GM23338 (cell line): ENCODE data around the gene PPP1R13L. TPM values are rescaled to one million over a fixed set of nuclear protein-coding genes. Genes with fewer than 3 reads are reported as not detected.
"Not testable (repeated sequence)": the region's sequence is repeated elsewhere in the genome, so short reads cannot be mapped to it uniquely, and the experiment has no call there.

Experiments
- ATAC-seq: fragments of 200-7000 bp; cut with Tn5 transposase; 3 replicates; pipeline ENCODE4 v1.9.1; 2020
- DNase-seq: peaks from one replicate; pipeline ENCODE4 v3.0.0-alpha.2; 2015; ENCODE audit warnings: low spot score
- H2AFZ ChIP-seq: fragments of 200-600 bp; sonication (generic); 2 replicates; pipeline ENCODE4 v1.8.0; 2016; ENCODE audit warnings: antibody characterized with exemption, mild to moderate bottlenecking, moderate library complexity
- H3F3A ChIP-seq: fragments of 200-600 bp; sonication (generic); replicated peaks from 2 replicates; pipeline ENCODE4 v1.8.0; 2017; ENCODE audit warnings: antibody characterized with exemption, mixed run types, low read depth
- H3K27ac ChIP-seq: fragments of 200-600 bp; sonication (generic); 2 replicates; pipeline ENCODE4 v1.6.1; 2016; ENCODE audit warnings: low read depth
- H3K27me3 ChIP-seq: fragments of 200-600 bp; sonication (generic); 2 replicates; pipeline ENCODE4 v1.8.0; 2016; ENCODE audit warnings: mild to moderate bottlenecking, mixed run types, moderate library complexity; ENCODE audit not compliant: insufficient read depth
- H3K36me3 ChIP-seq: fragments of 200-600 bp; sonication (generic); 2 replicates; pipeline ENCODE4 v1.8.0; 2016; ENCODE audit warnings: mild to moderate bottlenecking; ENCODE audit not compliant: insufficient read depth
- H3K4me1 ChIP-seq: fragments of 200-600 bp; sonication (generic); 2 replicates; pipeline ENCODE4 v1.8.0; 2016; ENCODE audit warnings: mild to moderate bottlenecking, moderate library complexity; ENCODE audit not compliant: insufficient read depth
- H3K4me2 ChIP-seq: fragments of 200-600 bp; sonication (generic); 2 replicates; pipeline ENCODE4 v1.7.1; 2017; ENCODE audit warnings: mixed run types
- H3K4me3 ChIP-seq: fragments of 200-600 bp; sonication (generic); 2 replicates; pipeline ENCODE4 v1.6.1; 2016; ENCODE audit warnings: mixed run types
- H3K79me2 ChIP-seq: fragments of 200-600 bp; sonication (generic); replicated peaks from 2 replicates; pipeline ENCODE4 v1.8.0; 2017; ENCODE audit warnings: mild to moderate bottlenecking; ENCODE audit not compliant: insufficient read depth
- H3K9me2 ChIP-seq: fragments of 200-600 bp; sonication (generic); 2 replicates; pipeline ENCODE4 v1.8.0; 2017; ENCODE audit not compliant: insufficient read depth
- H4K20me1 ChIP-seq: fragments of 200-600 bp; sonication (generic); replicated peaks from 2 replicates; pipeline ENCODE4 v1.8.0; 2017; ENCODE audit warnings: mild to moderate bottlenecking; ENCODE audit not compliant: insufficient read depth
- H3K27ac Mint-ChIP-seq: 2 replicates; pipeline ENCODE4 v1.8.0; 2020; ENCODE audit warnings: inconsistent platforms, mild to moderate bottlenecking, moderate library complexity, mixed read lengths
- H3K27me3 Mint-ChIP-seq: 3 replicates; pipeline ENCODE4 v1.8.0; 2022; ENCODE audit warnings: low read depth, mild to moderate bottlenecking, moderate library complexity, mixed read lengths, inconsistent platforms; ENCODE audit not compliant: insufficient read depth, poor library complexity
- H3K36me3 Mint-ChIP-seq: 3 replicates; pipeline ENCODE4 v1.8.0; 2021; ENCODE audit warnings: low read depth, mild to moderate bottlenecking, inconsistent platforms, moderate library complexity, mixed read lengths
- H3K4me1 Mint-ChIP-seq: 3 replicates; pipeline ENCODE4 v1.8.0; 2020; ENCODE audit warnings: mild to moderate bottlenecking, inconsistent platforms, mixed read lengths
- H3K4me3 Mint-ChIP-seq: 3 replicates; pipeline ENCODE4 v1.8.0; 2021; ENCODE audit warnings: moderate library complexity, mild to moderate bottlenecking, inconsistent platforms, mixed read lengths
- H3K9me3 Mint-ChIP-seq: 3 replicates; pipeline ENCODE4 v1.8.0; 2020; ENCODE audit warnings: moderate library complexity, mild to moderate bottlenecking, inconsistent platforms, mixed read lengths
- CTCF ChIP-seq, 2 experiments: fragments of 200-600 bp in 1 of 2; sonication (generic) in 1 of 2; conservative IDR thresholded peaks; 2 replicates each; pipeline versions ENCODE4 v1.5.1 to v1.6.1; 2016 to 2017; ENCODE audit warnings: antibody characterized with exemption in 2 of 2, low read depth in 2 of 2, mild to moderate bottlenecking in 2 of 2, moderate library complexity in 1 of 2
- ETS1 ChIP-seq: IDR thresholded peaks from 2 replicates; pipeline ENCODE4 v1.6.1; 2016; ENCODE audit warnings: antibody characterized with exemption
- NANOG ChIP-seq: IDR thresholded peaks from 2 replicates; pipeline ENCODE4 v1.6.1; 2016; ENCODE audit warnings: antibody characterized with exemption, borderline replicate concordance
- POLR2AphosphoS5 ChIP-seq: IDR thresholded peaks from 2 replicates; pipeline ENCODE4 v1.6.1; 2016; ENCODE audit warnings: antibody characterized with exemption, low read depth
- ZNF462 ChIP-seq: fragments of 250-450 bp; sonication (Bioruptor Pico); IDR thresholded peaks from 2 replicates; pipeline ENCODE4 v1.5.0; 2020; ENCODE audit warnings: mild to moderate bottlenecking, moderate library complexity
- polyA plus RNA-seq: library from polyadenylated mRNA; unstranded; fragments of >200 nt; fragmentation: Nextera tagmentation; extraction: Ambion mirVana; gene quantifications from 2 replicates; pipeline ENCODE4 v1.2.1, GENCODE V29; 2016
- total RNA-seq: library from RNA; depleted of rRNA; stranded (reverse); fragments of >200 nt; shearing (Covaris generic); gene quantifications from 2 replicates; pipeline ENCODE4 v1.2.3, GENCODE V29; 2014

PPP1R13L gene
- total and polyA plus RNA-seq, 2 experiments from 2014 or later: 9.6 to 15.5 TPM

- peak overlapping the region; percentile 97 for H3K4me3 Mint-ChIP-seq
- not testable (repeated sequence) for H3K9me2 ChIP-seq, DNase-seq, H3K27ac Mint-ChIP-seq, ATAC-seq, H3K9me3 Mint-ChIP-seq, H3K27ac ChIP-seq, H2AFZ ChIP-seq, H3K36me3 ChIP-seq
- Histone ChIP-seq H3K27me3 (peaks cover 15% of the 10 kb centered on the region), H3K4me2 (peak overlapping the region; percentile 99), H3K4me1 (peaks cover 20% of the 10 kb centered on the region), H3K79me2 (peaks cover 13% of the 10 kb centered on the region), H3F3A (peaks cover 28% of the 10 kb centered on the region; the same call in 1 of the 2 replicates), H4K20me1 (peaks cover 11% of the 10 kb centered on the region; the same call in 1 of the 2 replicates), H3K4me3 (peak overlapping the region; percentile 88)
- peaks cover 38% of the 10 kb centered on the region for H3K36me3 Mint-ChIP-seq
- H3K27me3 Mint-ChIP-seq: peaks cover 36% of the 10 kb centered on the region
- peaks cover 24% of the 10 kb centered on the region for H3K4me1 Mint-ChIP-seq
Measured at GRCh38 chr19:45407585-45407984, 2.7 kb upstream of the PPP1R13L start.

- Mint-ChIP-seq H3K36me3 (peaks cover 33% of the 10 kb centered on the region), H3K4me3 (peak overlapping the region; percentile 97), H3K4me1 (peaks cover 26% of the 10 kb centered on the region), H3K27me3 (peaks cover 38% of the 10 kb centered on the region), H3K27ac (no peak overlapping the region), H3K9me3 (no peaks in the 10 kb centered on the region; the same call in 2 of the 3 replicates)
- no peak for DNase-seq
- Histone ChIP-seq H4K20me1 (peaks cover 11% of the 10 kb centered on the region; the same call in 1 of the 2 replicates), H3F3A (peaks cover 28% of the 10 kb centered on the region; the same call in 1 of the 2 replicates), H3K36me3 (no peaks in the 10 kb centered on the region), H3K79me2 (peaks cover 13% of the 10 kb centered on the region), H3K27ac (no peak overlapping the region), H3K4me2 (peak overlapping the region; percentile 99), H3K9me2 (no peaks in the 10 kb centered on the region), H3K27me3 (peaks cover 17% of the 10 kb centered on the region), H3K4me3 (peak overlapping the region; percentile 88), H2AFZ (peak overlapping the region; percentile 92; the same call in 1 of the 2 replicates), H3K4me1 (peaks cover 20% of the 10 kb centered on the region)
- no peak for ATAC-seq
- TF ChIP-seq ETS1 (no peak), NANOG (no peak)
Measured at GRCh38 chr19:45407091-45407375, 2.2 kb upstream of the PPP1R13L start.

GRCh38 chr19:45406226-45407090 is 1.6 kb upstream of the PPP1R13L start, which contains the start of gene POLR1G:
Gene POLR1G, plus strand, starts transcription at chr19:45406644. Its CDS starts 53 bp downstream, at chr19:45406697.
- Histone ChIP-seq H3F3A (peaks cover 31% of the 10 kb centered on the region; the same call in 1 of the 2 replicates), H3K9me2 (no peaks in the 10 kb centered on the region), H3K27me3 (peaks cover 22% of the 10 kb centered on the region), H3K4me2 (peak within 1 kb of the TSS; percentile 99), H3K79me2 (peaks cover 13% of the 10 kb centered on the region), H3K4me3 (peak within 1 kb of the TSS; percentile 88), H2AFZ (peak within 1 kb of the TSS; percentile 92), H3K36me3 (no peaks in the 10 kb centered on the region), H3K27ac (peak within 1 kb of the TSS; percentile 94), H4K20me1 (peaks cover 16% of the 10 kb centered on the region; the same call in 1 of the 2 replicates), H3K4me1 (peaks cover 24% of the 10 kb centered on the region)
- Mint-ChIP-seq H3K27ac (peak within 1 kb of the TSS; percentile 99), H3K9me3 (no peaks in the 10 kb centered on the region; the same call in 2 of the 3 replicates), H3K36me3 (peaks cover 32% of the 10 kb centered on the region), H3K4me3 (peak within 1 kb of the TSS; percentile 97), H3K27me3 (peaks cover 38% of the 10 kb centered on the region), H3K4me1 (peaks cover 26% of the 10 kb centered on the region)
- DNase-seq (peak; percentile 89), ATAC-seq (peak; percentile 56)
- peak; percentile 98 for TF ChIP-seq POLR2AphosphoS5
- no peak for TF ChIP-seq ZNF462 (CRISPR knock-in tag)
- TF ChIP-seq CTCF (conservative IDR thresholded peaks at IDR 0.05; ENCODE audit: low read depth in 2 of 2): peak; percentile 5 to 14; a peak in 1 of 4 replicates
